Karpas-422 (cell line): ENCODE results near the gene SMOC2. TPM values are rescaled to one million over a fixed set of nuclear protein-coding genes. Genes with fewer than 3 reads are reported as not detected.

Experiments
- DNase-seq: peaks from one replicate; pipeline ENCODE4 v3.0.0-alpha.2; 2015
- H2AFZ ChIP-seq: fragments of 200-600 bp; sonication (generic); 2 replicates; pipeline ENCODE4 v1.6.1; 2014; ENCODE audit warnings: antibody characterized with exemption, low read length, mixed read lengths
- H3K27ac ChIP-seq: fragments of 200-600 bp; sonication (generic); 2 replicates; pipeline ENCODE4 v1.5.1; 2014; ENCODE audit warnings: mild to moderate bottlenecking, low read length, moderate library complexity
- H3K27me3 ChIP-seq: fragments of 200-600 bp; sonication (generic); 2 replicates; pipeline ENCODE4 v1.6.1; 2014; ENCODE audit warnings: low read length, mixed read lengths
- H3K36me3 ChIP-seq: fragments of 200-600 bp; sonication (generic); 2 replicates; pipeline ENCODE4 v1.6.1; 2014; ENCODE audit warnings: low read length, mixed read lengths; ENCODE audit not compliant: insufficient read depth
- H3K4me1 ChIP-seq: fragments of 200-600 bp; sonication (generic); 2 replicates; pipeline ENCODE4 v1.6.1; 2014; ENCODE audit warnings: mild to moderate bottlenecking, low read length, mixed read lengths
- H3K4me2 ChIP-seq: fragments of 200-600 bp; sonication (generic); 2 replicates; pipeline ENCODE4 v1.6.1; 2014; ENCODE audit warnings: low read length, low read depth, mild to moderate bottlenecking; ENCODE audit not compliant: poor library complexity, severe bottlenecking
- H3K4me3 ChIP-seq: fragments of 200-600 bp; sonication (generic); 2 replicates; pipeline ENCODE4 v1.5.1; 2014; ENCODE audit warnings: mild to moderate bottlenecking, antibody characterized with exemption, low read length, mixed read lengths
- H3K79me2 ChIP-seq: fragments of 200-600 bp; sonication (generic); 2 replicates; pipeline ENCODE4 v1.6.1; 2014; ENCODE audit warnings: mild to moderate bottlenecking, low read length, mixed read lengths
- H3K9ac ChIP-seq: fragments of 200-600 bp; sonication (generic); 2 replicates; pipeline ENCODE4 v1.6.0; 2014; ENCODE audit warnings: low read length
- H3K9me2 ChIP-seq: fragments of 200-600 bp; sonication (generic), shearing (Covaris generic); replicated peaks from 2 replicates; pipeline ENCODE4 v1.6.0; 2014; ENCODE audit warnings: mild to moderate bottlenecking, low read length, moderate library complexity; ENCODE audit not compliant: insufficient read depth
- H3K9me3 ChIP-seq: fragments of 300-700, 200-600 bp; sonication (generic); 2 replicates; pipeline ENCODE4 v1.6.1; 2014; ENCODE audit warnings: low read length, mixed read lengths
- H4K20me1 ChIP-seq: fragments of 200-600 bp; sonication (generic); 2 replicates; pipeline ENCODE4 v1.6.1; 2014; ENCODE audit warnings: mild to moderate bottlenecking, antibody characterized with exemption, low read length, low read depth; ENCODE audit not compliant: insufficient read depth
- total RNA-seq: library from RNA; depleted of rRNA; stranded (reverse); fragments of >200 nt; shearing (Covaris generic); gene quantifications from 2 replicates; pipeline ENCODE4 v1.2.3, GENCODE V29; 2014; ENCODE audit warnings: low replicate concordance

Gene SMOC2
- total RNA-seq, 1 experiment from 2014 or later, result not detected

GRCh38 chr6:168576388-168576787 is 135.4 kb downstream of the SMOC2 start:
- Histone ChIP-seq H3K4me1 (no peaks in the 10 kb centered on the region), H4K20me1 (no peaks in the 10 kb centered on the region), H3K9me2 (no peaks in the 10 kb centered on the region), H3K4me3 (no peak overlapping the region), H2AFZ (no peak overlapping the region), H3K9me3 (no peaks in the 10 kb centered on the region), H3K9ac (no peak overlapping the region), H3K36me3 (no peaks in the 10 kb centered on the region), H3K27me3 (no peaks in the 10 kb centered on the region), H3K27ac (no peak overlapping the region), H3K4me2 (no peak overlapping the region), H3K79me2 (no peaks in the 10 kb centered on the region)
- DNase-seq, result no peak

- Histone ChIP-seq H4K20me1 (no peaks in the 10 kb centered on the region), H3K79me2 (no peaks in the 10 kb centered on the region), H3K4me3 (no peak overlapping the region), H3K9ac (no peak overlapping the region), H2AFZ (no peak overlapping the region), H3K36me3 (no peaks in the 10 kb centered on the region), H3K4me1 (no peaks in the 10 kb centered on the region), H3K27me3 (no peaks in the 10 kb centered on the region), H3K9me3 (no peaks in the 10 kb centered on the region), H3K9me2 (no peaks in the 10 kb centered on the region), H3K27ac (no peak overlapping the region), H3K4me2 (no peak overlapping the region)
- DNase-seq, result no peak
Measured at GRCh38 chr6:168577496-168577895, 136.5 kb downstream of the SMOC2 start.

GRCh38 chr6:168578036-168578435 is 137.1 kb downstream of the SMOC2 start:
- Histone ChIP-seq H2AFZ (no peak overlapping the region), H3K27me3 (no peaks in the 10 kb centered on the region), H4K20me1 (no peaks in the 10 kb centered on the region), H3K9me2 (no peaks in the 10 kb centered on the region), H3K79me2 (no peaks in the 10 kb centered on the region), H3K36me3 (no peaks in the 10 kb centered on the region), H3K4me1 (no peaks in the 10 kb centered on the region), H3K27ac (no peak overlapping the region), H3K9me3 (no peaks in the 10 kb centered on the region), H3K4me3 (no peak overlapping the region), H3K9ac (no peak overlapping the region), H3K4me2 (no peak overlapping the region)
- no peak for DNase-seq

- Histone ChIP-seq H3K4me3 (no peak overlapping the region), H3K4me1 (no peaks in the 10 kb centered on the region), H3K27me3 (no peaks in the 10 kb centered on the region), H3K4me2 (no peak overlapping the region), H3K27ac (no peak overlapping the region), H3K9me3 (no peaks in the 10 kb centered on the region), H3K9ac (no peak overlapping the region), H4K20me1 (no peaks in the 10 kb centered on the region), H3K9me2 (no peaks in the 10 kb centered on the region), H3K79me2 (no peaks in the 10 kb centered on the region), H3K36me3 (no peaks in the 10 kb centered on the region), H2AFZ (no peak overlapping the region)
- DNase-seq, result no peak
Measured at GRCh38 chr6:168581236-168581635, 140.3 kb downstream of the SMOC2 start.

GRCh38 chr6:168581706-168582105 is 140.7 kb downstream of the SMOC2 start:
- no peaks in the 10 kb centered on the region for H3K36me3 ChIP-seq
- no peaks in the 10 kb centered on the region for H4K20me1 ChIP-seq
- no peaks in the 10 kb centered on the region for H3K79me2 ChIP-seq
- H3K27me3 ChIP-seq, result no peaks in the 10 kb centered on the region
- H3K4me2 ChIP-seq, result no peak overlapping the region
- no peak overlapping the region for H3K27ac ChIP-seq
- DNase-seq, result no peak
- no peak overlapping the region for H3K9ac ChIP-seq
- H3K4me3 ChIP-seq, result no peak overlapping the region
- no peaks in the 10 kb centered on the region for H3K9me2 ChIP-seq
- H3K9me3 ChIP-seq, result no peaks in the 10 kb centered on the region
- H2AFZ ChIP-seq, result no peak overlapping the region
- no peaks in the 10 kb centered on the region for H3K4me1 ChIP-seq

- no peak overlapping the region for H3K9ac ChIP-seq
- H3K9me2 ChIP-seq, result no peaks in the 10 kb centered on the region
- no peaks in the 10 kb centered on the region for H3K36me3 ChIP-seq
- H3K27me3 ChIP-seq, result no peaks in the 10 kb centered on the region
- no peaks in the 10 kb centered on the region for H4K20me1 ChIP-seq
- H3K4me2 ChIP-seq, result no peak overlapping the region
- H2AFZ ChIP-seq, result no peak overlapping the region
- no peak overlapping the region for H3K27ac ChIP-seq
- H3K4me3 ChIP-seq, result no peak overlapping the region
- H3K4me1 ChIP-seq, result no peaks in the 10 kb centered on the region
- H3K9me3 ChIP-seq, result no peaks in the 10 kb centered on the region
- no peaks in the 10 kb centered on the region for H3K79me2 ChIP-seq
- no peak for DNase-seq
Measured at GRCh38 chr6:168582571-168582981, 141.6 kb downstream of the SMOC2 start.

- no peak for DNase-seq
- H3K9me2 ChIP-seq, result no peaks in the 10 kb centered on the region
- no peak overlapping the region for H2AFZ ChIP-seq
- H4K20me1 ChIP-seq, result no peaks in the 10 kb centered on the region
- no peaks in the 10 kb centered on the region for H3K27me3 ChIP-seq
- H3K4me2 ChIP-seq, result no peak overlapping the region
- no peaks in the 10 kb centered on the region for H3K36me3 ChIP-seq
- H3K9me3 ChIP-seq, result no peaks in the 10 kb centered on the region
- no peak overlapping the region for H3K9ac ChIP-seq
- no peaks in the 10 kb centered on the region for H3K4me1 ChIP-seq
- H3K27ac ChIP-seq, result no peak overlapping the region
- no peak overlapping the region for H3K4me3 ChIP-seq
- H3K79me2 ChIP-seq, result no peaks in the 10 kb centered on the region
Measured at GRCh38 chr6:168583126-168583525, 142.1 kb downstream of the SMOC2 start.

- H3K27me3 ChIP-seq, result no peaks in the 10 kb centered on the region
- no peak overlapping the region for H3K9ac ChIP-seq
- H3K79me2 ChIP-seq, result no peaks in the 10 kb centered on the region
- H3K9me3 ChIP-seq, result no peaks in the 10 kb centered on the region
- H4K20me1 ChIP-seq, result no peaks in the 10 kb centered on the region
- H3K36me3 ChIP-seq, result no peaks in the 10 kb centered on the region
- DNase-seq, result no peak
- no peak overlapping the region for H3K27ac ChIP-seq
- no peaks in the 10 kb centered on the region for H3K4me1 ChIP-seq
- no peak overlapping the region for H2AFZ ChIP-seq
- no peaks in the 10 kb centered on the region for H3K9me2 ChIP-seq
- no peak overlapping the region for H3K4me3 ChIP-seq
- no peak overlapping the region for H3K4me2 ChIP-seq
Measured at GRCh38 chr6:168583821-168584220, 142.8 kb downstream of the SMOC2 start.

GRCh38 chr6:168584249-168584648 is 143.3 kb downstream of the SMOC2 start:
- Histone ChIP-seq H3K27me3 (no peaks in the 10 kb centered on the region), H3K9me3 (no peaks in the 10 kb centered on the region), H2AFZ (no peak overlapping the region), H3K4me1 (no peaks in the 10 kb centered on the region), H3K36me3 (no peaks in the 10 kb centered on the region), H3K9ac (no peak overlapping the region), H3K27ac (no peak overlapping the region), H3K4me2 (no peak overlapping the region), H3K4me3 (no peak overlapping the region), H3K9me2 (no peaks in the 10 kb centered on the region), H4K20me1 (no peaks in the 10 kb centered on the region), H3K79me2 (no peaks in the 10 kb centered on the region)
- no peak for DNase-seq
